ENCODE results near the gene TTC7B.
"Not testable (repeated sequence)": the region's sequence is repeated elsewhere in the genome, so short reads cannot be mapped to it uniquely, and the experiment has no call there.

TTC7B gene

DNA sequence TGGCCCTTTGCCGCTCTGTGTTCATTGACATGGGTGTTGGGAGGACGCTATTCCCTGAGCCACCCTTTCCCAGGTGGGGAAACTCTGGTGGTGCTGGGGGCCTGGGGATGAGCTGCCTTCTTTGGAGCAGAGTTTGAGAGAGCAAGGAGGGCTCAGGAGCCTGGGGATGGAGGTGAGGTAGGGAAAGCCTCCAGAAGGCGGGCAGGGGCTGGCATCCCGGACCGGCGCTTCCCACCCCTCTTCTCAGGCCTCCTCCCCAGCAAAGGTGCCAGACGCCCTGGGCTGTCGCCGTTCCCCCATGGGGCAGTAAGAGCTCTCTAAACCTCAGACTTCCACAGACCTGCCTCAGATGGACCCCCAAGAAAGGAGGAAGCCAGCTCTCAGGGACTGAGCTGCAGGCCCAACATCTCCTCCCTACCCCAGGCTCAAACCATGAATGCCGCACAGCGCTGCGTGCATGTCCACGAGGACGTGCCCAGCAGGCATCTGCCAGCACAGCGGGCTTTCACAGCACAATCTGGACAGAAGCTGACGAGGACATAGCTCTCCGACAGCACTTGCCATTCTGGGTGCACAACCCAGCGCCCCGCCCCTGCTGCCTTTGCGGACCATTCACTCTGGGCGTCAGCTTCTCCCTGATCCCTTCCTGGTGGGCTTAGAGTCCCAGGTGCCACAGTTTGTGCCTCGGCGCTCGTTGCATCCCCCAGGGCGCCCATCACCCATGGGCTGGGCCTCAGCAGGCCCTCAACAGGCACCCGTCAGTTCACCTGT is 14.9 kb upstream of the TTC7B start:
- DNase-seq (ENCODE audit: low read depth): no peak

GRCh38 chr14:90829677-90830076 is 13.4 kb upstream of the TTC7B start:
- DNase-seq (ENCODE audit: low read depth): no peak

- no peak for DNase-seq (ENCODE audit: low read depth)
These were observed 12.6 kb upstream of the TTC7B start for GRCh38 chr14:90828642-90829487.

GRCh38 chr14:90827919-90828610 is 11.8 kb upstream of the TTC7B start:
- DNase-seq (ENCODE audit: low read depth): peak; percentile 90

GRCh38 chr14:90823542-90823941 is 7.3 kb upstream of the TTC7B start:
- DNase-seq (ENCODE audit: low read depth): not testable (repeated sequence)

DNA sequence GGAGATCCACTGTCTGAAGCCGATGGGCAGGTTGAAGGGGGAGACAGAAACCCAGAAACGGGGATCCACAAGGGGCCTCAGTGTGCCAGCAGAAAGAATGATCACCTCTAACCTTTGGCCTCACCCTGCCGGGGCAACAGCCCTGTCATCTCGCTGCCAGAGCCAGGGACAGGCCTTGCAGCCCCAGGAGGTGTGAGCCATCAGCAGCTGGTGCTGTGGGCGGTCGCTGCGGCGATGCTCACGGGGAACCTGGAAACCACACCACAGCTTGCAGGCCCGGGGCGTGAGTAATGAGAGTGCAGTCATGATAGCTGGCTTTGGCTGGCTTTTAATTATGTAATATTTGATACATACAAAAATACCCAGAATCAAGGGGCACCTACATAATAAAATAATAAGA is 4.7 kb upstream of the TTC7B start:
- peak; percentile 16 for DNase-seq (ENCODE audit: low read depth)

DNA sequence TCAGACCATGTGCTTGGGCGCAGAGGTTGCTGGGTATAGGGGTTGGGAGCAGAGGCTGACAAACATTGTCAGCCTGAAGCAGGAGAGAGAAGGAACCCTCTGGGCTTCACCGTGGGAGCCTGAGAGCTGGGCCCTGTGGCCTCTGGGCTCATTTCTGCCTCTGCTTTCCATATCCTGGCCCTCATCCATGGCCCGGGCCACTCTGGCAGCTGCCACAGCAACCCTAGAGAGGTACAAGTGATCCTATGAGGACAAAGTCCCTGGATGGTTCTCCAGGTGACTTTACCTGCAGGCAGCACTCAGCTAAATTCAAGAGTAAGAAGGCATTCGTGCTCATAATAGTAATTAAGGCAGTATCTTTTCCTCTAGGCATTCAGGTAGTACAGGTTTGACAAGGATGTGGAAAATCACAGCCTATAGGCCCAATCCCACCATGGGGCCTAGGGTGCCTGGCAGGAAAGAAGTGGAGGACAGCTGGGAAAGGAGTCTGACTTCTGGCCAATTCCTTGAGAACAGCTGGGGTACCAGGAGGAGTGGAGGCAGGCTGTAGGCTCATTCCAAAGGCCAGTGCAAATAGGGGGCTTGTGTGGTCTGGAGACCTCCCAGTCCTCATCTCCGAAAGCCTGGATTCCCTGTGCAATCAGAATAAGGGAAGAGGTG is 3.6 kb upstream of the TTC7B start:
- no peak for DNase-seq (ENCODE audit: low read depth)

DNA sequence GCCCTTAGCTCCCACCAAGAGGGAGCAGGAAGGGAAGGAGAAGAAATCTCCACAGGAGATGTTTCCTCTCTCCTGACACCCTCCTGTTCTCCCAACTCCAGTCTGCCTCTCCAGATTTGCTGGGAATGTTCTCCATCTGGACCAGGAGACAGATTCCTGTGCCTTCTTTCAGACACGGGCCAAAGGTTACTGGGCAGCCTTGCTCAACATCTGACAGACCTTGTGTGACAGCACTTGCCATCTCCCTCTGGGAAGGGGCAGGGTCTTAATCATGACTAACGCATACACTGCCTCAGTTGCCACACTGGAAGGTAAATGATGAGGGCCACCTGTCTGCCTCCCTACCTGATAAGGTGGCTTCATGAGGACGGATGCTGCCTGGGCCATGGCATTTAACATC is 2.5 kb upstream of the TTC7B start:
- DNase-seq (ENCODE audit: low read depth): no peak

DNA sequence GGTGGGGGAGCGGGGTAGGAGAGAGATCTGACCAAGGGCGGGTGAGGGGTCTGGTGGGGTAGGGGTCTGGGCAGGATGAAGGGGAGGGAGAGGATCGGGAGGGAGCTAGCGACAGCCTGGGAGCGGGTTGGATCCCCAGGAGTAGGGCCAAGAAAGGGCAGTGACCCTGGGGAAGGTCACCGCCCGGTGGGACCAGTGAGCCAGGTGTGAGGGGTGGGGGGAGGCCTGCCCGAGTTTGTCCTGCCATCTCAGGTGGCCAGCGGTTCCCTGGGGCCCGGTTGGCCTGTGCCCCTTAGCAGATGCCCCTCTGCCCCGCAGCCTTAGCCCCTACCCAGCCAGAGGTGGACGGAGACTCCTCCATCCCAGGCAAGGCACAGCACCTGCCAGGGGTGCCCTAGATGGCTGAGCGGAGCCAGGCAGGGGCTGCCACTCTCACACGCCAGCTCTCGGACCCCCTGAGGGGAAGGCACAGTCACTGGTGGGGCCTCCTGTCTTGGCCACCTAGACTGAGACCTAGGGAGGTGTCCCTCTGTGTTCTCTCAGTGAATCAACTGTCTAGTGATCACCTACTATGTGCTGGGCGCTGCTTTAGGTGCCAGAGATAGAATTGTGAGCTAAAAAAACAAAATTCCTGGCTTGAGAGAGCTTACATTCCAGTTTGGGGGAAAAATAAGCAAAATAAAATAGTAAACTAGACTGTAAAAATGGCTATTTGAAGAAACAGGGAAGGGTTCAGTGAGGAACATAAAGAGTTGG is 629 bp upstream of the TTC7B start:
- DNase-seq (ENCODE audit: low read depth): no peak

DNA sequence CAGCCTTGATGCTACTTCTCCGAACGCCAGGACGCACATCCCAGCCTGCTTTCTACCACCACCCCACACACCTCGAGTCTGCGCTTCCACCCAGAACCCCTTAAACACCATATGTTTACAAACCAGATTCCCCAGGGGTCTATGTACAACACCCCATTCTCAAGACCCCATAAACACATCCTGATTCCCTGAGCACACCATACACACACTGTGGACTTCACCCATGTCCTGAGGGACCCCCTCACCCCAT is 733 bp downstream of the TTC7B start:
- DNase-seq (ENCODE audit: low read depth): peak; percentile 9

DNA sequence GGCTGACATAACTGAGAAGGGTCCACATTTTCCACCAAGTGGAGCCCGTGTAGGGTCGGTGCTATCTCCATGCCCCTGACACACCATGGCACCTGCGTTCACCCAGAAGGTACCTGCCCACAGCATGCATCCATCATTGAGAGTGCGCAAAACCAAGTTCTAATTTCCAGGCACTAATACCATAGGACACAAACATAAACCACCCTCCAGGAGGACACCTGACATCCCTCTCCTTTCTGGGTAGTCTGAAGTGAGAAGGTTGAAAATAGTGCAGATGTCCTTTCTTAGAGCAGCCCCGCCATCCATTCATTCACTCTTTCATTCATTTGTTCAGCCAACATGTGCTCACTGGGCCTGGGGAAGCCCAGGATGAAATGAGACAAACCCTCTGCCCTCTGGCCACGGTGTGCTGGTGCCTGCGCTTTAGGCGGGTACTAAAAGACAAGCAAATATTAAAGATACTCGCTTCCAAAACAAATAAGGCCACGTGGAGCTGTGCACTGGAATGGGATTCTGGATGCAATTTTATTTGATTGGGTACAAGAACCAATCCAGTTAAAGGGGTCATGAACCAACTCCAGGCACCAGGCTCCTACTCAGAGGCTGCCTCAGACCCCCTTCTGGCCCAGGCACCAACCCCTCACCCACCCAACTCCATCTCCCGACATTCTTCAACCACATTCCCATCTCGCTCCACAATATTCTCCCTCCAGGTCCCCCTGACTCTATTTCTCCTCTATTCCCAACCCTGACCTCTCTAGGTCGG is 1.2 kb downstream of the TTC7B start:
- no peak for DNase-seq (ENCODE audit: low read depth)

- DNase-seq (ENCODE audit: low read depth): no peak
These were observed 2.8 kb downstream of the TTC7B start for GRCh38 chr14:90813442-90813841.

GRCh38 chr14:90812109-90812508 is 4.1 kb downstream of the TTC7B start:
- no peak for DNase-seq (ENCODE audit: low read depth)

DNA sequence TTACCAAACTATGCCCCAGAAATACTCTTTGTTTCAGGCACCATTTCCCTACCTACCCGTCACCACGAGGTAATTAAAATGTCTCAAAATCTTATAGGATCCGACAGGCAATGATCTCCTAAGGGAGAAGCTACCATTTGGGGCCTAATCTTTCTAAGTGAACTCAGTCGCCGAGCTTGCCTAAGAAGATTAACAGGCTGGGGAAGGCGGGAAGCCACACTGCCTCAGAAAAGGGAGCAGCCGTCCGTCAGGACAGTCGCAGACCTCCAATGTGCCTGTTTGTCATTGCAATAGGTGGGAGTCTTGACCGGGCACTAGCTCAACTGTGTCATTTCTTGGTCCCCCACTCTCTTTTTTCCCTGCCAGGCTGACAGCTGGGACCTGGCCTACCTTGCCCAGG is 4.6 kb downstream of the TTC7B start:
- no peak for DNase-seq (ENCODE audit: low read depth)

- no peak for DNase-seq (ENCODE audit: low read depth)
These were observed 5.4 kb downstream of the TTC7B start for GRCh38 chr14:90810806-90811205.

GRCh38 chr14:90809530-90810312 is 6.5 kb downstream of the TTC7B start:
- DNase-seq (ENCODE audit: low read depth): no peak

DNA sequence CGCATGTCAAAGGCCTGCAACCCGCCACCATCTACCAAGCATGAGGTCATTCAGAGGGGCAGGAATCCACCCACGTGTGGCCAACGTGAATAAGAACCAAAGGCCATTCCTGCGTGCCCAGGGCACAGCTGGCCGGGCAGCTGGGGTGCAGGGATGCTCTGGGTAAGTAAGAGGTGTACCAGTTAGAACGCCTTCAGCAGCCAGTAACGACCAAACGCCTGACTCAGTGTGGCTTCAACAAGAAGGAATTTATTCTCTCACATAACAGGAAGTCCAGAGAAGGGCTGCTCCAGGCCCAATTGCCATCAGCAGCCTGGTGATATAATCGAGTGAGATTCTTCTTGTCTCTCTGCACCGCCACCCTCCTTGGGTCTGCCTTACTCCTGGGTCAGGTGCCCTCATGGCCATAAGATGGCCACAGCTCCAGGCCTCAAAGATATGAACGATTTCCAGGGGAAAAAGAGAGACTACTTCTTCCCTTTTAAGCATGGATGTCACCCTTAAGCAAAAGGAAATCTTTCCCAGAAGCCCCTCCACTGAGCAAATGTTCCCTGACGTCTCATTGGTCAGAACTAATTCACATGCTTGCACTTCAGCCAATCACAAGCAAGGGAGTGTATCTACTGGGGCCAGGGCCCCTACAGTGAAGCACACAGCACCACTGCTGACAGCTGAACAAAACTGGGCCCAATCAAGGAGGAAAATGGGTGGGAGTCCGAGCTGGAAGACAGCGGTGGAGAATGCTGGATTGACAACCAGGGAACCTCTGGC is 7.3 kb downstream of the TTC7B start:
- peak; percentile 54 for DNase-seq (ENCODE audit: low read depth)

GRCh38 chr14:90807060-90807459 is 9.2 kb downstream of the TTC7B start:
- no peak for DNase-seq (ENCODE audit: low read depth)

All from EH (cell line).